Measurements from ENCODE around the gene CABP2. TPM values are rescaled to one million over a fixed set of nuclear protein-coding genes. Genes with fewer than 3 reads are reported as not detected.

The CABP2 gene
- total RNA-seq, 1 donor from 2014 or later: not detected

DNA sequence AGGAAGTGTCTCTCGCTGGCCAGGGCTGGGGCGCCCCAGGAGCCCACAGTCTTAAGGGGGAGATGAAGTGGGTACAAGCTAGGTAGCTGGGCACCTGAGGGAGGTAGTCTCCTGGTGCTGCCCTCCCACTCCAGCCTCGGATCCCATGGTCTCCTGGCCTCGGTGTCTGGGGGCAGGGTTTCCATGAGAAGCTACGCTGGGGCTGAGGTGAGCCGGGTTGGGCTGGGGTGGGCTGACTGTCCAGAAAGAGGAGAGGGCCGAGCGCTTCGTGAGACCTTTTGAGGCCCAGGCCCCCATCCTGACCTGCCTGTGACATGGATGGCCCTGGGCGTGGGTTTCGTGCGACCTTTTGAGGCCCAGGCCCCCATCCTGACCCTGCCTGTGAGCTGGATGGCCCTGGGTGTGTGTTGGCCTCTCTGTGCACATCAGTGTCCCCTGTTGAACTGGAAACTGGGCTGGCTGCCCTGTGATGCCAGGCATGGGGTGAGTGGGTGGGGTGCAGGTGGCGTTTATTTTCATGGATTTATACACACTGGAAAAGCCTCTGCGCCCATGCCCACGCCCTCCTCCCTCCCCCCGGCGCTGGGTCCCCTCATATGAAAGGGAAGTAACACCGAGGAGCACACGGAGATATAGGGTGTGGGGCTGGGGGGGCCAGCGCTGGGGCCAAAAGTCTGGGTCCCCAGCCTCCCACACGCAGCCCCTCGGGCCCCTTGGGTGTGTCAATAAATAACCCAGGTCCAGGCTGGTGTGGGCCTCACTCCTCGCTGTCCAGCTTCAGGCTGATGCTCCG lies 31.8 kb downstream of the CABP2 start:
- Mint-ChIP-seq H3K27ac (no peak overlapping the region), H3K36me3 (ENCODE audit: low read depth) (peaks cover 81% of the 10 kb centered on the region), H3K4me1 (peaks cover 19% of the 10 kb centered on the region), H3K27me3 (no peaks in the 10 kb centered on the region), H3K4me3 (no peak overlapping the region), H3K9me3 (no peaks in the 10 kb centered on the region)
- ChIA-PET POLR2A (interaction anchor here (0.6 to 11.1 kb wide), 5 partner anchors 9 to 90 kb away, joined by 3 to 189 read pairs (median 3); partner anchors contain the start of genes AIP, PPP1CA and PTPRCAP), CTCF (no interaction called here)
- intact Hi-C loops (cut with micrococcal nuclease): no loop called here
- TF ChIP-seq, protein P1, sequence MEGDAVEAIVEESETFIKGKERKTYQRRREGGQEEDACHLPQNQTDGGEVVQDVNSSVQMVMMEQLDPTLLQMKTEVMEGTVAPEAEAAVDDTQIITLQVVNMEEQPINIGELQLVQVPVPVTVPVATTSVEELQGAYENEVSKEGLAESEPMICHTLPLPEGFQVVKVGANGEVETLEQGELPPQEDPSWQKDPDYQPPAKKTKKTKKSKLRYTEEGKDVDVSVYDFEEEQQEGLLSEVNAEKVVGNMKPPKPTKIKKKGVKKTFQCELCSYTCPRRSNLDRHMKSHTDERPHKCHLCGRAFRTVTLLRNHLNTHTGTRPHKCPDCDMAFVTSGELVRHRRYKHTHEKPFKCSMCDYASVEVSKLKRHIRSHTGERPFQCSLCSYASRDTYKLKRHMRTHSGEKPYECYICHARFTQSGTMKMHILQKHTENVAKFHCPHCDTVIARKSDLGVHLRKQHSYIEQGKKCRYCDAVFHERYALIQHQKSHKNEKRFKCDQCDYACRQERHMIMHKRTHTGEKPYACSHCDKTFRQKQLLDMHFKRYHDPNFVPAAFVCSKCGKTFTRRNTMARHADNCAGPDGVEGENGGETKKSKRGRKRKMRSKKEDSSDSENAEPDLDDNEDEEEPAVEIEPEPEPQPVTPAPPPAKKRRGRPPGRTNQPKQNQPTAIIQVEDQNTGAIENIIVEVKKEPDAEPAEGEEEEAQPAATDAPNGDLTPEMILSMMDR (IDR thresholded peaks at IDR 0.05): no peak
- DNase-seq (no peak), ATAC-seq (ENCODE audit: low read depth) (no peak)

DNA sequence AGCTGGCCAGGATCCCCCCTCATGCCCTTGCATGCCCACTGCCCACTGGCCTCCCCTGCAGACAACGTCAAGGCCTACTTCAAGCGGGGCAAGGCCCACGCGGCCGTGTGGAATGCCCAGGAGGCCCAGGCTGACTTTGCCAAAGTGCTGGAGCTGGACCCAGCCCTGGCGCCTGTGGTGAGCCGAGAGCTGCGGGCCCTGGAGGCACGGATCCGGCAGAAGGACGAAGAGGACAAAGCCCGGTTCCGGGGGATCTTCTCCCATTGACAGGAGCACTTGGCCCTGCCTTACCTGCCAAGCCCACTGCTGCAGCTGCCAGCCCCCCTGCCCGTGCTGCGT lies 32.5 kb downstream of the CABP2 start:
- no peak for DNase-seq
- Mint-ChIP-seq H3K4me1 (peaks cover 26% of the 10 kb centered on the region), H3K4me3 (no peak overlapping the region), H3K9me3 (no peaks in the 10 kb centered on the region), H3K36me3 (ENCODE audit: low read depth) (peaks cover 80% of the 10 kb centered on the region), H3K27ac (peak overlapping the region; percentile 57), H3K27me3 (no peaks in the 10 kb centered on the region)
- ChIA-PET POLR2A (interaction anchor here (0.6 to 11.1 kb wide), 5 partner anchors 8 to 89 kb away, joined by 3 to 189 read pairs (median 4); partner anchors contain the start of genes AIP, PPP1CA and PTPRCAP), CTCF (no interaction called here)
- ATAC-seq (ENCODE audit: low read depth): no peak
- intact Hi-C loops (cut with micrococcal nuclease): no loop called here
- TF ChIP-seq, protein P1 (IDR thresholded peaks at IDR 0.05): no peak

DNA sequence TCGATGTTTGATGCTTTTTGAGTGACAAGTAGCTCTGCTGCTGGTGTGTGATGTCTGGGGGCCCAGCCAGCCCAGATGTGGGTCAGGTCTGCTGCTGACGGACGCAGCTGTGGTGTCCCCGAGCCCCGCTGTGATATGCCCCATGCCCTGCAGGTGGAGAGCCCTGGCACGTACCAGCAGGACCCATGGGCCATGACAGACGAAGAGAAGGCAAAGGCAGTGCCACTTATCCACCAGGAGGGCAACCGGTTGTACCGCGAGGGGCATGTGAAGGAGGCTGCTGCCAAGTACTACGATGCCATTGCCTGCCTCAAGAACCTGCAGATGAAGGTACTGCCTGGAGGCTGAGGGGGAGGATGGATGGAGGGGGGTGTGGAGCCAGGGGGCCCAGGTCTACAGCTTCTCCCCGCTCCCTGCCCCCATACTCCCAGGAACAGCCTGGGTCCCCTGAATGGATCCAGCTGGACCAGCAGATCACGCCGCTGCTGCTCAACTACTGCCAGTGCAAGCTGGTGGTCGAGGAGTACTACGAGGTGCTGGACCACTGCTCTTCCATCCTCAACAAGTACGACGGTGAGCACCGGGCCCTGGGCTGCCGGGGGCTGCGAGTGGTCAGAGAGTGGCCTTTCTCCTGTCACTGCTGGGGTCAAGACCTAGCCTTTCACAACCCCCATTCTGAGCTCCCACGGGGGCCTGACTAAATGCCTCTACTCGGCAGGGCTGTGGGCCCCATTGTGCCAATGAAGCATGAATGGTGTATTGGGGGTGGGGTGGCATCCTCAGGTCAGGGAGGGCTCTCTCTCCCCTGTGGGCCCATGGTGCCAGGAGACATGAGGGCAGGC lies 33.1 kb downstream of the CABP2 start:
- ChIA-PET CTCF (no interaction called here), POLR2A (interaction anchor here (1.0 to 11.1 kb wide), 4 partner anchors 7 to 89 kb away, joined by 3 to 189 read pairs (median 6); partner anchors contain the start of genes AIP, PPP1CA and PTPRCAP)
- Mint-ChIP-seq H3K9me3 (no peaks in the 10 kb centered on the region), H3K27me3 (no peaks in the 10 kb centered on the region), H3K27ac (peak overlapping the region; percentile 73), H3K36me3 (ENCODE audit: low read depth) (peaks cover 76% of the 10 kb centered on the region), H3K4me1 (peaks cover 31% of the 10 kb centered on the region), H3K4me3 (no peak overlapping the region)
- DNase-seq (no peak), ATAC-seq (ENCODE audit: low read depth) (no peak)
- intact Hi-C loops (cut with micrococcal nuclease): no loop called here
- TF ChIP-seq, protein P1 (IDR thresholded peaks at IDR 0.05): no peak

DNA sequence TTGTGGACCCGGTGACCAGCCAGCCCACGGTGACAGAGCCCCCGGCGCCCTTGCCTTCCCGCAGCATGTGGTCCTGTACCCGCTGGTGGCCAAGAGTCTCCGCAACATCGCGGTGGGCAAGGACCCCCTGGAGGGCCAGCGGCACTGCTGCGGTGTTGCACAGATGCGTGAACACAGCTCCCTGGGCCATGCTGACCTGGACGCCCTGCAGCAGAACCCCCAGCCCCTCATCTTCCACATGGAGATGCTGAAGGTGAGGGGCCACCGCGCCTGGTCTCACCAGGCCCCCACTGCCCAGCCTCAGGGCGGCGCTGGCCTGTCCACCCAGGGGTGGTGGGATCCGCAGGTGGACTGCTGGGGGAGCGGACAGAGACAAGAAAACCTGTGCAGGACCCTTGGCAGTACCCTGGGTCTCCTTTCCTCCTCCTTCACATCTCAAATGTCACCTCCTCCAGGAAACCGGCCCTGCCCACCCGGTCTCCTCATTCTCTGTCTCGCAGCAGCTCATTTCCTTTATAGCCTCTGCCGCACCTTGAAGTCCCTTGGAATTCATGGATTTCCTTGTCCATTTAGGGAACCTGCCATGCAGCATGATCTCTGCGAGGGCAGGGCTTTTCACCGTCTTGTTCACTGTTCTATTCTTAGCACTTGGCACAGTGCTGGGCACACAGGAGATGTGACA lies 33.9 kb downstream of the CABP2 start:
- no peaks in the 10 kb centered on the region for H3K9me3 Mint-ChIP-seq
- intact Hi-C loops (cut with micrococcal nuclease): no loop called here
- ATAC-seq (ENCODE audit: low read depth) (no peak), DNase-seq (no peak)
- H3K4me3 Mint-ChIP-seq: no peak overlapping the region
- H3K36me3 Mint-ChIP-seq (ENCODE audit: low read depth): peaks cover 79% of the 10 kb centered on the region
- H3K4me1 Mint-ChIP-seq: peaks cover 39% of the 10 kb centered on the region
- no peaks in the 10 kb centered on the region for H3K27me3 Mint-ChIP-seq
- TF ChIP-seq, protein P1 (IDR thresholded peaks at IDR 0.05): no peak
- POLR2A ChIA-PET: interaction anchor here (1.0 to 11.1 kb wide), 3 partner anchors 9 to 88 kb away, joined by 4 to 189 read pairs (median 7); partner anchors contain the start of genes PPP1CA and PTPRCAP
- CTCF ChIA-PET: no interaction called here
- peak overlapping the region; percentile 73 for H3K27ac Mint-ChIP-seq
